Vagina (tissue), 2 donors: Measurements from ENCODE around the gene ATP6V0B. TPM values are rescaled to one million over a fixed set of nuclear protein-coding genes. Genes with fewer than 3 reads are reported as not detected.

ENCODE experiments used
- DNase-seq, 2 donors: peaks; one replicate each; pipeline ENCODE4 v3.0.0-alpha.2; 2017; ENCODE audit errors: extremely low spot score in 2 of 2
- H3K27ac ChIP-seq: fragments of 200-600 bp; sonication (generic); one replicate; pipeline ENCODE4 v1.5.1; 2019
- H3K27me3 ChIP-seq: fragments of 200-600 bp; sonication (generic); one replicate; pipeline ENCODE4 v1.5.1; 2019
- H3K36me3 ChIP-seq, 2 donors: fragments of 200-600 bp; sonication (generic); one replicate each; pipeline ENCODE4 v1.5.1; 2017 to 2019
- H3K4me1 ChIP-seq: fragments of 200-600 bp; sonication (generic); one replicate; pipeline ENCODE4 v1.5.1; 2019
- H3K4me3 ChIP-seq, 2 donors: fragments of 200-600 bp; sonication (generic); 1 replicate in 1 of 2; 2 replicates in 1 of 2; pipeline ENCODE4 v1.5.1; 2016 to 2019
- H3K9me3 ChIP-seq: fragments of 200-600 bp; sonication (generic); one replicate; pipeline ENCODE4 v1.5.1; 2019
- POLR2A ChIP-seq, 2 donors: fragments of 450-650 bp; IDR thresholded peaks; one replicate each; pipeline ENCODE4 v1.6.1; 2017; ENCODE audit warnings: antibody characterized with exemption in 2 of 2, mild to moderate bottlenecking in 2 of 2, moderate library complexity in 2 of 2
- POLR2AphosphoS5 ChIP-seq, 2 donors: sonication (generic); formaldehyde crosslinking; IDR thresholded peaks; one replicate each; pipeline ENCODE4 v1.9.0; 2017; ENCODE audit warnings: antibody characterized with exemption in 2 of 2, mild to moderate bottlenecking in 2 of 2, low read depth in 1 of 2; ENCODE audit not compliant: insufficient read depth in 1 of 2
- intact Hi-C: fragments of 100-400 bp; cut with DNase I; formaldehyde crosslinking; loops from one replicate; pipeline ENCODE4 v1.15.1; 2023
- total RNA-seq: library from RNA; depleted of rRNA; stranded (reverse); fragments of >200 nt; gene quantifications from one replicate; pipeline ENCODE4 v1.2.3, GENCODE V29; 2016
- TF ChIP-seq, protein P1 (sequence below), 3 experiments: fragments of 450-650 bp in 2 of 3; fragments of 200-600 bp in 1 of 3; sonication (generic) in 1 of 3; IDR thresholded peaks; one replicate each; pipeline ENCODE4 v1.5.1; 2017 to 2019; ENCODE audit warnings: antibody characterized with exemption in 3 of 3, mild to moderate bottlenecking in 2 of 3, moderate library complexity in 2 of 3

Gene ATP6V0B
- total RNA-seq, 1 donor from 2014 or later, result 71.5 TPM

DNA sequence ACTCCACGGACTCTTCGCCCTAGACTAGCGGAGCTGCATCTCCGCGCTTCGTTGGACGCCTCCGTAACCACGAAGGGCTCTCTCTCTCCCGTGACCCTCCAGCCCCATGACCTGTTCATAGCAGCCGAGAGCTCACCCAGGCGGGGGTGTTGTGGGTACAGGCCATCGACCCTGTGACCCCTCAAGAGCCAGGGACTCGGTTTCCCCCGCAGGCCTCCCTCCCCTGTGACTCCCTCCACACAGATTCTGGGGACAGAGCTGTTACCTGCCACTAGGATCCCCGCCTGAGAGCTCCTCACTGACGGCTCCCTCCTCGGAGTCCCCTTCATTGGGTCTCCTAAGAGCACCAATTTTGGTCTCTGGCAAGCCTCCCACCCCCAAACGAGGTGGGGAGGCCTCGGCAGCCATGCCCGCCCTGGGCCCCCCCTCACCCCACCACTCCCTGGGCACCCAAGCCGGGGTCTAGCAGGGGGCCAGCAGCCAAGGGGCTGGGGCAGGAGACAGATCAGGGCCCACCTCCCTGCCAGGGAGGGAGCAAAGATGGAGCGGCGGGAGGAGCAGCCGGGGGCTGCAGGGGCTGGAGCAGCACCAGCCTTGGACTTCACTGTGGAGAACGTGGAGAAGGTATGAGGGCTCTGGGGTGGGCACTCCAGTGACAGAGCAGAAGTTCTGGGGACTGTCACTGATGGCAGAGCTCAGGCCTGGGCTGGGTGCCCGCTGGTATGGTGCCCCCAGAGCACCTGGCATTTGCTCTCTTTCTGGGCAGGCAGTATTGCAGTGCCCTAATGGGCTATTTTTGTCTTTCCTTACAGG is 27.5 kb upstream of the ATP6V0B start:
- Histone ChIP-seq H3K36me3 (no peaks in the 10 kb centered on the region), H3K4me3 (peak overlapping the region; percentile 64 to 79), H3K27me3 (no peaks in the 10 kb centered on the region), H3K9me3 (no peaks in the 10 kb centered on the region), H3K4me1 (peaks cover 35% of the 10 kb centered on the region), H3K27ac (peak overlapping the region; percentile 95)
- no peak for DNase-seq
- intact Hi-C loops, result no loop called here
- TF ChIP-seq POLR2A (IDR thresholded peaks at IDR 0.05) (no peak), POLR2AphosphoS5 (IDR thresholded peaks at IDR 0.05; ENCODE audit: insufficient read depth in 1 of 2, low read depth in 1 of 2) (no peak)
- TF ChIP-seq, protein P1, sequence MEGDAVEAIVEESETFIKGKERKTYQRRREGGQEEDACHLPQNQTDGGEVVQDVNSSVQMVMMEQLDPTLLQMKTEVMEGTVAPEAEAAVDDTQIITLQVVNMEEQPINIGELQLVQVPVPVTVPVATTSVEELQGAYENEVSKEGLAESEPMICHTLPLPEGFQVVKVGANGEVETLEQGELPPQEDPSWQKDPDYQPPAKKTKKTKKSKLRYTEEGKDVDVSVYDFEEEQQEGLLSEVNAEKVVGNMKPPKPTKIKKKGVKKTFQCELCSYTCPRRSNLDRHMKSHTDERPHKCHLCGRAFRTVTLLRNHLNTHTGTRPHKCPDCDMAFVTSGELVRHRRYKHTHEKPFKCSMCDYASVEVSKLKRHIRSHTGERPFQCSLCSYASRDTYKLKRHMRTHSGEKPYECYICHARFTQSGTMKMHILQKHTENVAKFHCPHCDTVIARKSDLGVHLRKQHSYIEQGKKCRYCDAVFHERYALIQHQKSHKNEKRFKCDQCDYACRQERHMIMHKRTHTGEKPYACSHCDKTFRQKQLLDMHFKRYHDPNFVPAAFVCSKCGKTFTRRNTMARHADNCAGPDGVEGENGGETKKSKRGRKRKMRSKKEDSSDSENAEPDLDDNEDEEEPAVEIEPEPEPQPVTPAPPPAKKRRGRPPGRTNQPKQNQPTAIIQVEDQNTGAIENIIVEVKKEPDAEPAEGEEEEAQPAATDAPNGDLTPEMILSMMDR (IDR thresholded peaks at IDR 0.05), result no peak

GRCh38 chr1:43947874-43948437 is 26.8 kb upstream of the ATP6V0B start:
- no peak for DNase-seq
- Histone ChIP-seq H3K36me3 (no peaks in the 10 kb centered on the region), H3K27me3 (no peaks in the 10 kb centered on the region), H3K27ac (no peak overlapping the region), H3K9me3 (no peaks in the 10 kb centered on the region), H3K4me3 (peak overlapping the region; percentile 64 to 79), H3K4me1 (peaks cover 35% of the 10 kb centered on the region)
- TF ChIP-seq POLR2AphosphoS5 (IDR thresholded peaks at IDR 0.05; ENCODE audit: insufficient read depth in 1 of 2, low read depth in 1 of 2), result no peak
- TF ChIP-seq, protein P1 (IDR thresholded peaks at IDR 0.05), result no peak
- no peak for TF ChIP-seq POLR2A (IDR thresholded peaks at IDR 0.05)
- intact Hi-C loops, result no loop called here

- no peaks in the 10 kb centered on the region for H3K36me3 ChIP-seq
- no peaks in the 10 kb centered on the region for H3K27me3 ChIP-seq
- no peaks in the 10 kb centered on the region for H3K9me3 ChIP-seq
- DNase-seq, result no peak
- no peak overlapping the region for H3K27ac ChIP-seq
- H3K4me1 ChIP-seq, result peaks cover 35% of the 10 kb centered on the region
- TF ChIP-seq, protein P1 (IDR thresholded peaks at IDR 0.05), result no peak
- TF ChIP-seq POLR2A (IDR thresholded peaks at IDR 0.05) (no peak), POLR2AphosphoS5 (IDR thresholded peaks at IDR 0.05; ENCODE audit: insufficient read depth in 1 of 2, low read depth in 1 of 2) (no peak)
- intact Hi-C loops, result no loop called here
- no peak overlapping the region for H3K4me3 ChIP-seq
Observed at GRCh38 chr1:43949678-43950077, 25.1 kb upstream of the ATP6V0B start.

- no peaks in the 10 kb centered on the region for H3K27me3 ChIP-seq
- no peak overlapping the region for H3K4me3 ChIP-seq
- peaks cover 23% of the 10 kb centered on the region for H3K4me1 ChIP-seq
- H3K36me3 ChIP-seq, result no peaks in the 10 kb centered on the region
- H3K9me3 ChIP-seq, result no peaks in the 10 kb centered on the region
- no peak overlapping the region for H3K27ac ChIP-seq
- TF ChIP-seq POLR2A (IDR thresholded peaks at IDR 0.05) (no peak), POLR2AphosphoS5 (IDR thresholded peaks at IDR 0.05; ENCODE audit: insufficient read depth in 1 of 2, low read depth in 1 of 2) (no peak)
- TF ChIP-seq, protein P1 (IDR thresholded peaks at IDR 0.05), result no peak
- intact Hi-C loops, result no loop called here
- no peak for DNase-seq
Observed at GRCh38 chr1:43951021-43951985, 23.5 kb upstream of the ATP6V0B start.
